Measurements from ENCODE around the gene APOBR.
"Not testable (repeated sequence)": the region's sequence is repeated elsewhere in the genome, so short reads cannot be mapped to it uniquely, and the experiment has no call there.

APOBR gene

DNA sequence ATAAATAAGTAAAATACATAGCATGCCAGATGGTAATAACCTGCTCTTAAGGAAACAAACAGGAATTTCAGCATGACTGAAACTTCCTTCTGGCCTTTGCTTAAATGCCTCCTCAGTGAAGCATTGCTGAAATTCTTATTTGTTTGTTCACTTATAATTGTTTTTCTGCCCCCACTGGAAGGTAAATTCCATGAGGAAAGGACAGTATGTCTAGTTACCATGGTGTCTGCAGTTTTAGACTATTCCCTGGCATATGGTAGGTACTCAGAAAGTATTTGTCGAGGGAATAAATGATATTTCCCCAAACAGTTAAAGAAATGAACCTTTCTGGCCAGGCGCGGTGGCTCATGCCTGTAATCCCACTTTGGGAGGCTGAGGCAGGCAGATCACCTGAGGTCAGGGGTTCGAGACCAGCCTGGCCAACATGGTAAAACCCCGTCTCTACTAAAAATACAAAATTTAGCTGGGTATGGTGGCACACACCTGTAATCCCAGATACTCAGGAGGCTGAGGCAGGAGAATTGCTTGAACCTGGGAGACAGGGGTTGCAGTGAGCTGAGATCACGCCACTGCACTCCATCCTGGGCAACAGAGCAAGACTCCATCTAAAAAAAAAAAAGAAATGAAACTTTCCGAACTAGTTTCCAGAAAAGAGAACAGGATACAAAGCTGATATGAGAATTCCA, 32.8 kb downstream of the APOBR start:
- not testable (repeated sequence) for DNase-seq

- DNase-seq = no peak
Measured at GRCh38 chr16:28527985-28528384, 33.5 kb downstream of the APOBR start.

DNA sequence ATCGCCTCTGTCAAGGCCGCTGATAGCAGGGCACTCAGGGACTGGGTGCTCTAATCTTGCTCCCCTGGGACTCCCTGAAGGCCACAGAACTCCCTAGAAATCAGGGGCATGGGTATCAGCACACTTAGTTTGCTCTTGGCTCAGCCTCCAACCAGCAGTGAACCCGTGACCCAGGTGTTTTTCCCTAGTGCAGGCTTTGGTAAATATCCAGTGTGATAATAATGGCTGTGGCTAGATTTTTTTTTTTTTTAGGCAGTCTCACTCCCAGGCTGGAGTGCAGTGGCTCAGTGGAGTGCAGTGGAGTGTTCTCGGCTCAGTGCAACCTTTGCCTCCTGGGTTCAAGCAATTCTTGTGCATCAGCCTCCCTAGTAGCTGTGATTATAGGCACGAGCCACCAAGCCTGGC, 34.0 kb downstream of the APOBR start:
- DNase-seq = no peak

DNA sequence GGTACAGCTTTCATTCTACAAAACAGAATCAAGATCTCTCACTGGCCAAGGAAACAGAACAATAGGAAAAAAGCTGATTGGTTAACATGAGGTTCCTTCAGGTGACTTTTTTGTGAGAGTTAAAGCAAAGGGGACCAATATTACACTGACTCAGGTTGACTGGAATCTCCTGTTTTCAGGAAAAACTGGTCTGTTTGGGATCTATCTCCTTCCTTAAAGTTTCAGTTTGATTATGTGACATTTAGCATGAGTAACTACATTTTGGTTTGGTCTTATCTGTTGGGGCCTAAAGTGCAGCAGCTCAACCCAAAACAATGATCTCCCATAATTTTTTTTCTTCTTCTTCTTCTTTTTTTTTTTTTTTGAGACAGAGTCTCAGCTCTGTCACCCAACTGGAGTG, 34.7 kb downstream of the APOBR start:
- DNase-seq = no peak

- DNase-seq = no peak
Measured at GRCh38 chr16:28531777-28532744, 37.6 kb downstream of the APOBR start.

GRCh38 chr16:28532940-28533647, 38.7 kb downstream of the APOBR start:
- DNase-seq = no peak

DNA sequence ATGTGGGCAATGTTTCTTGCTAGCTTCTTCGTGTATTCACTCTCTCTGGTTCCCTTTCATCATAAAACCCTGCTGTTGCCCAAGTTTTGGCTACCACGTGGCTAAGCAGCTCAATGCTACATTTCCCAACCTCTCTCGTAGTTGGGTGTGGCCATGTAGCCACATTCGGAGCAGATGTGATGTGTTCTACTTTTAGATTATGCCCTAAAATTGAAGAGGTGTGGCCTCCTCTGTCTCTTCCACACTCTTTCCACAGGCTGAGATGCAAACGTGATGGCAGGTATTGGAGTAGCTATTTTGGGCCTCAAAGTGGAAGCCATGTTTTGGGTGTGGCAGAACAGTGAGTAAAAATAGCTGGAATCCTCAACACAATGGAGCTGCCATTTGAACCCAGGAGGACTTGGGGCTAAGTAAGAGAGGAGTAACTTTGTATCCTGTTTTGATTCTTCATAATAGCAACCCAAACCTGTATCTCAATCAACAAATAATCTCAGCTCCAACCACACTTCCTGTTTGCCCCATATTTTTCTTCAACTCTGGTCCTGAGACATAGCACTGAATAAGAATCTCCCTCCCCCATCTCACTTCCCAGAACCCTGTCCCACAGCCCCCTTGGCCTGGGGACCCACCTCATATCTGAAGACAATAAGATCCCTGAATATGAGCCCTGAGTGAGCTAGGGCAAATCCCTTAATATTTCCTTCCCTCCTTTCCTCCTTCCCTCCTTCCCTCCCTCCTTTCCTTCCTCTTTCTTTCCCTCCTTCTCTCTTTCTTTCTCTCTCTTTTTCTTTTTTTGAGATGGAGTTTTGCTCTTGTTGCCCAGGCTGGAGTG, 40.3 kb downstream of the APOBR start:
- DNase-seq = no peak

DNA sequence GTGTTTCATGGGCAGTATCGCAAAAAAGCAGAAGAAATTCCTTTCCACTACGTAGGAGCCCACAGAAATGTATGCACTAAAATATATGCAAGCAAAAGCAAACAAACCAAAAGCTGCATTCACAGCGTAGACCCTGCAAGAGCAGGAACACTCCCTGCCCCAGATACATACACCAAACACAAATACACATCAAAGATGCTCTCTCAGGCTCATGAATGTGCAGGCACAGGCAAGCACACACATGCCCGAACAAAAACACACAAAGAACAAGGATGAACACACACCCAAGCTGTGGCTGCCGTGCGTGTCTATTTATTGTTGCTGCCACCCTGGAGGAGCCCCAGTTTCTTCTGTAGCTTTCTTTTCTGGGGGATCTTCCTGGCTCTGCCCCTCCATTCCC, 42.6 kb downstream of the APOBR start:
- DNase-seq = no peak

GRCh38 chr16:28537964-28538732, 43.7 kb downstream of the APOBR start:
- no peak for DNase-seq

- no peak for DNase-seq
Measured at GRCh38 chr16:28538733-28539596, 44.5 kb downstream of the APOBR start, which contains the start of gene NUPR1. Gene NUPR1, minus strand, starts transcription at chr16:28538974. Its CDS starts 67 bp downstream, at chr16:28538907.

GRCh38 chr16:28540346-28540745, 45.9 kb downstream of the APOBR start:
- DNase-seq = no peak

GRCh38 chr16:28542646-28543045, 48.2 kb downstream of the APOBR start:
- DNase-seq = no peak

- DNase-seq = no peak
Measured at GRCh38 chr16:28543072-28543471, 48.6 kb downstream of the APOBR start.

DNA sequence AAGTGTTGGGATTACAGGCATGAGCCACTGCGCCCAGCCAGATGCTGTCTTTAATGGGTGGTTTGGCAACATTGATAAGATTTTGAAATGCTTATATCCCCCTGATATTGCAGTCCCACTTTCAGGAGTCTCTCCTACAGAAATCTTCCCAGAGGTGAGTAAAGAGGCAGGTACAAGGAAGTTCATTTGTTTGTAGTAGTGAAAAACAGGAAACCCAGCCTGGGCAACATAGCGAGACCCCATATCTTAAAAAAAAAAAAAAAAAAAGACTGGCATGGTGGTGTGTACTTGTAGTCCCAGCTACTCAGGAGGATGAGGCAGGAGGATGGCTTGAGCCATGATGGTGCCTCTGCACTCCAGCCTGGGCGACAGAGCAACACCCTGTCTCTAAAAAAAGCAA, 50.6 kb downstream of the APOBR start:
- no peak for DNase-seq

DNA sequence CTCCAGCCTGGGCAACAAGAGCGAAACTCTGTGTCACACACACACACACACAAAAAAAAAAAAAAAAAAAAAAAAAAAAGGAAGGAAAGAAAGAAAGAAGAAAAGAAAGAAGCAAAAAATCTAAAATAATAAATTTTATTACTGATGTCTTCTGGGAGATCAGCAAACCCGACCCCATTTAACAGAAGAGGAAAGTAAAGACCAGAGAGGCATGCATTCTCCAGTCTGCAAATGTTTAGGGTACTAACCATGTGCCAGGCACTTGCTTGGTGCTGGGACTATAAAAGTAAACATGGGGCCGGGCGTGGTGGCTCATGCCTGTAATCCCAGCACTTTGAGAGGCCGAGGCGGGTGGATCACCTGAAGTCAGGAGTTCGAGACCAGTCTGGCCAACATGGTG, 51.5 kb downstream of the APOBR start:
- DNase-seq = not testable (repeated sequence)

DNA sequence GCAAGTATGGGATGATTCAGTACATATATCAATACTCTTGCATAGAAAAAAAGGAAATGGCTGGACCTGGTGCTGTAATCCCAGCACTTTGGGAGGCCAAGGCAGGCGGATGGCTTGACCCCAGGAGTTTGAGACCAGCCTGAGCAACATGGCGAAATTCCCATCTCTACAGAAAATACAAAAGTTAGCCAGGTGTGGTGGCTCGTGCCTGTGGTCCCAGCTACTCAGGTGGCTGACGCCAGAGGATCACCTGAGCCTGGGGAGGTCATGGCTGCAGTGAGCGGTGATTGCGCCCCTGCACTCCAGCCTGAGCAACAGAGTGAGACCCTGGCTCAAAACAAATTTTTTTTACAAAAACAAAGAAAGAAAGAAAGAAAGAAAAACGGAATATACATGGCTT, 52.2 kb downstream of the APOBR start:
- DNase-seq = no peak

- no peak for DNase-seq
Measured at GRCh38 chr16:28548306-28548802, 53.9 kb downstream of the APOBR start.
